Measurements from ENCODE around the gene SEC31A. TPM values are rescaled to one million over a fixed set of nuclear protein-coding genes. Genes with fewer than 3 reads are reported as not detected.
"Not testable (repeated sequence)": the region's sequence is repeated elsewhere in the genome, so short reads cannot be mapped to it uniquely, and the experiment has no call there.

Gene SEC31A
- total RNA-seq, 1 donor from 2014 or later = 233 TPM

- Mint-ChIP-seq H3K4me3 (peak overlapping the region; percentile 39), H3K27me3 (no peaks in the 10 kb centered on the region), H3K4me1 (ENCODE audit: unreplicated experiment) (peaks cover 30% of the 10 kb centered on the region), H3K9me3 (no peaks in the 10 kb centered on the region), H3K27ac (peak overlapping the region; percentile 5), H3K36me3 (peaks cover 22% of the 10 kb centered on the region)
- no peak for DNase-seq (ENCODE audit: extremely low spot score, unreplicated experiment)
- TF ChIP-seq CTCF (conservative IDR thresholded peaks at IDR 0.05) = no peak
Measured at GRCh38 chr4:82885410-82885809, 5.5 kb downstream of the SEC31A start.

GRCh38 chr4:82868572-82868971 is 22.4 kb downstream of the SEC31A start:
- no peak for TF ChIP-seq CTCF (conservative IDR thresholded peaks at IDR 0.05)
- Mint-ChIP-seq H3K4me3 (no peak overlapping the region), H3K9me3 (no peaks in the 10 kb centered on the region), H3K4me1 (ENCODE audit: unreplicated experiment) (no peaks in the 10 kb centered on the region), H3K27me3 (no peaks in the 10 kb centered on the region), H3K36me3 (peaks cover 23% of the 10 kb centered on the region), H3K27ac (no peak overlapping the region)
- no peak for DNase-seq (ENCODE audit: extremely low spot score, unreplicated experiment)

GRCh38 chr4:82866706-82867385 is 24.1 kb downstream of the SEC31A start:
- no peaks in the 10 kb centered on the region for H3K9me3 Mint-ChIP-seq
- DNase-seq (ENCODE audit: extremely low spot score, unreplicated experiment) = no peak
- H3K4me1 Mint-ChIP-seq (ENCODE audit: unreplicated experiment) = no peaks in the 10 kb centered on the region
- H3K4me3 Mint-ChIP-seq = no peak overlapping the region
- TF ChIP-seq CTCF (conservative IDR thresholded peaks at IDR 0.05) = no peak
- H3K36me3 Mint-ChIP-seq = peaks cover 30% of the 10 kb centered on the region
- H3K27ac Mint-ChIP-seq = peak overlapping the region; percentile 40
- no peaks in the 10 kb centered on the region for H3K27me3 Mint-ChIP-seq

GRCh38 chr4:82866033-82866432 is 24.9 kb downstream of the SEC31A start:
- not testable (repeated sequence) for H3K4me1 Mint-ChIP-seq (ENCODE audit: unreplicated experiment); H3K27me3 Mint-ChIP-seq; DNase-seq (ENCODE audit: extremely low spot score, unreplicated experiment); H3K9me3 Mint-ChIP-seq; H3K27ac Mint-ChIP-seq; H3K4me3 Mint-ChIP-seq
- H3K36me3 Mint-ChIP-seq = peaks cover 34% of the 10 kb centered on the region

- Mint-ChIP-seq H3K9me3 (no peaks in the 10 kb centered on the region), H3K27me3 (no peaks in the 10 kb centered on the region), H3K4me3 (no peak overlapping the region), H3K4me1 (ENCODE audit: unreplicated experiment) (no peaks in the 10 kb centered on the region), H3K27ac (peak overlapping the region; percentile 77), H3K36me3 (peaks cover 30% of the 10 kb centered on the region)
- no peak for DNase-seq (ENCODE audit: extremely low spot score, unreplicated experiment)
- TF ChIP-seq CTCF (conservative IDR thresholded peaks at IDR 0.05) = no peak
Measured at GRCh38 chr4:82865592-82865991, 25.4 kb downstream of the SEC31A start.

GRCh38 chr4:82864336-82864979 is 26.5 kb downstream of the SEC31A start:
- H3K27ac Mint-ChIP-seq = peak overlapping the region; percentile 11
- H3K4me1 Mint-ChIP-seq (ENCODE audit: unreplicated experiment) = no peaks in the 10 kb centered on the region
- no peaks in the 10 kb centered on the region for H3K27me3 Mint-ChIP-seq
- H3K9me3 Mint-ChIP-seq = no peaks in the 10 kb centered on the region
- no peak for DNase-seq (ENCODE audit: extremely low spot score, unreplicated experiment)
- no peak overlapping the region for H3K4me3 Mint-ChIP-seq
- H3K36me3 Mint-ChIP-seq = peaks cover 26% of the 10 kb centered on the region
- no peak for TF ChIP-seq CTCF (conservative IDR thresholded peaks at IDR 0.05)

Measured in type B pancreatic cell (in vitro differentiated cells).